GM18867 (cell line): ENCODE measurements around the gene INTS15.

Source experiments
- ATAC-seq: cut with Tn5 transposase; IDR thresholded peaks from one replicate; pipeline ENCODE4 v1.9.1; 2021; ENCODE audit warnings: mild to moderate bottlenecking, moderate library complexity; ENCODE audit not compliant: unreplicated experiment

INTS15 gene

GRCh38 chr7:6655636-6656385 lies 66.0 kb downstream of the INTS15 start:
- ATAC-seq, result no peak

GRCh38 chr7:6656413-6656812 lies 66.6 kb downstream of the INTS15 start:
- ATAC-seq, result no peak
